Psoas muscle (tissue), 8 donors: Measurements from ENCODE around the gene PRR12. TPM values are rescaled to one million over a fixed set of nuclear protein-coding genes. Genes with fewer than 3 reads are reported as not detected.
A peak's percentile ranks its signal among the peaks of the same experiment; 100 is the strongest.

Source experiments
- ATAC-seq, 4 donors: fragments of 200-7000 bp; cut with Tn5 transposase; one replicate each; pipeline ENCODE4 v1.9.1; 2020; ENCODE audit warnings: moderate library complexity in 3 of 4, mild to moderate bottlenecking in 2 of 4
- DNase-seq, 2 donors: peaks; one replicate each; pipeline ENCODE4 v3.0.0-alpha.2; 2020
- H3K27ac ChIP-seq: fragments of 200-600 bp; one replicate; pipeline ENCODE4 v1.8.0; 2022
- H3K27me3 ChIP-seq, 3 donors: fragments of 200-600 bp in 1 of 3; one replicate each; pipeline versions ENCODE4 v1.6.1 to v1.8.0; 2013 to 2022; ENCODE audit warnings: low read length in 2 of 3, mild to moderate bottlenecking in 2 of 3, moderate library complexity in 1 of 3; ENCODE audit not compliant: insufficient read depth in 3 of 3
- H3K36me3 ChIP-seq, 2 donors: fragments of 200-600 bp in 1 of 2; one replicate each; pipeline versions ENCODE4 v1.6.1 to v1.8.0; 2013 to 2022; ENCODE audit warnings: low read depth in 1 of 2, mild to moderate bottlenecking in 1 of 2, moderate library complexity in 1 of 2; ENCODE audit not compliant: insufficient read depth in 1 of 2
- H3K4me1 ChIP-seq: fragments of 200-600 bp; one replicate; pipeline ENCODE4 v1.8.0; 2022
- H3K4me3 ChIP-seq: fragments of 200-600 bp; one replicate; pipeline ENCODE4 v1.8.0; 2022; ENCODE audit warnings: mild to moderate bottlenecking
- H3K9me3 ChIP-seq: fragments of 200-600 bp; one replicate; pipeline ENCODE4 v1.8.0; 2022
- CTCF ChIP-seq: fragments of 200-600 bp; IDR thresholded peaks from one replicate; pipeline ENCODE4 v1.8.0; 2022; ENCODE audit warnings: antibody characterized with exemption
- WGBS, 3 donors: extraction: QIAGEN DNeasy Blood & Tissue Kit; methylation state at CpG; one replicate each; pipeline versions ENCODE4 v1.1.6 to v1.1.7; 2013; 5-methylcytosine and 5-hydroxymethylcytosine counted together
- intact Hi-C, 2 donors: fragments of 100-400 bp; cut with DNase I; formaldehyde crosslinking; loops; one replicate each; pipeline versions ENCODE4 v1.11.0 to v1.14.2; 2022
- polyA plus RNA-seq, 3 donors: library from polyadenylated mRNA; stranded (reverse); fragments of 200-250 nt; gene quantifications; one replicate each; pipeline ENCODE4 v1.2.3, GENCODE V29; 2013
- total RNA-seq, 4 donors: library from RNA; stranded (reverse); fragmentation: NEBNext Ultra II Directional in 2 of 4; extraction: Animal tissue kit (Norgen Biotek cat#: 25700) in 2 of 4; gene quantifications; one replicate each; pipeline versions ENCODE4 v1.2.1 to v1.2.4, GENCODE V29; 2021 to 2023
- donor health status: healthy with polysubstance abuse.
- donor health status: DM: no; HTN: no; CAD: no; lungs with moderate emphysema.
- donor health status: Bipolar disorder and iron deficiency.
- donor health status: healthy.
- donor health status: DM: yes; HTN: yes; CAD: no.
- donor health status: DM: no; HTN: no; CAD: no.
- donor health status: DM: no; HTN: no; CAD: no.
- donor health status: DM: yes; HTN: yes; CAD: no.

PRR12 gene
- total and polyA plus RNA-seq, 7 donors, result 2.3 to 15.1 (median 7.1) TPM

- ATAC-seq (no peak), DNase-seq (peak; percentile 87 to 93)
- intact Hi-C loops, result loop anchor here (5.0 kb wide), 1 partner anchor 46 kb away; the partner anchor contains the start of gene PRR12 (in 2 of the 2)
- TF ChIP-seq CTCF, result no peak
- H3K4me3 ChIP-seq, result peak overlapping the region; percentile 80
- no peaks in the 10 kb centered on the region for H3K9me3 ChIP-seq
- H3K27me3 ChIP-seq, result peaks cover 0 to 3% (median 0%) of the 10 kb centered on the region in 3 donors
- peak overlapping the region; percentile 98 for H3K27ac ChIP-seq
- H3K36me3 ChIP-seq, result peaks cover 0 to 11% of the 10 kb centered on the region in 2 donors
- H3K4me1 ChIP-seq, result peaks cover 20% of the 10 kb centered on the region
- WGBS, 3 donors, result 18 to 24% (median 20%) methylated on average over 19 of the region's 19 CpGs
Observed at GRCh38 chr19:49637821-49638738, 47.1 kb downstream of the PRR12 start.

DNA sequence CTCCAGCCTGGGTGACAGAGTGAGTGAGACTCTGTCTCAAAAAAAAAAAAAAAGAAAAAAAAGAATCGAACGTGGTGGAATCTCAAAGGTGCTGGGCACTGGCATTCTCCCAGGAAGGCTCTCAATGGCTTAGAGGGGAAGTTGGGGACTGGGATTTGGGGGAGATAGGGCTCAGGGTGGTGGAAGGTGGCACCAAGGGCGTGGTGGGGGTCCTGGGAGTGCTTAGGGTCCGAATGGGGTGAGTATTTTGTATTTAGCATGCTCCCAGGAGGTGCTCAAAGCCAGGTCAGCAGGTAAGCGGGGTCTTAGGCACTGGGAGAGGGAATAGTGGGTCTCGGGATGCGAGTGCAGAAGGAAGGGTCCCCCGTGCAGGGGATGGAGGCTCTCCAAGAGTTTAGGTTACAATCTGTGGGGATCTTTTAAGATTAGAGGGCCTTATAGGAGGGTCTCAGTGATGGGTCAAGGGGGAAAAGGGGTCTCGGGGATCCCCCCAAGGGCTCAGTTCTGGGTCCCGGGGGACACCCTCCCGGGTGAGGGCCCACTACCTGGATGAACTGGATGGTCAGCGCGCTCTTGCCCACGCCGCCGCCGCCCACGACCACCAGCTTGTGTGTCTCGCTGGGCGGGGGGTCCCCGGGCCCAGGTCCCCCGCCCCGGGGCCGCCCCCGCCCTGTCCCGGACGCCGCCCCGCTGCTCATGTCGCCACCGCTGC is 48.6 kb downstream of the PRR12 start:
- Histone ChIP-seq H3K27me3 (no peaks in the 10 kb centered on the region), H3K36me3 (peaks cover 0 to 11% of the 10 kb centered on the region in 2 donors), H3K4me1 (peaks cover 35% of the 10 kb centered on the region), H3K4me3 (peak overlapping the region; percentile 80), H3K27ac (peak overlapping the region; percentile 98), H3K9me3 (no peaks in the 10 kb centered on the region)
- ATAC-seq (no peak), DNase-seq (no peak)
- intact Hi-C loops, result loop anchor here (2.0 to 5.0 kb wide), 3 partner anchors 37 to 187 kb away; partner anchors contain the start of genes PRR12 (in 2 of the 2), ALDH16A1 (in 1 of the 2), PIH1D1 (in 1 of the 2) and PRMT1 (in 1 of the 2)
- WGBS, 3 donors, result 7 to 19% (median 8%) methylated on average over 19 to 31 of the region's 31 CpGs
- TF ChIP-seq CTCF, result no peak

DNA sequence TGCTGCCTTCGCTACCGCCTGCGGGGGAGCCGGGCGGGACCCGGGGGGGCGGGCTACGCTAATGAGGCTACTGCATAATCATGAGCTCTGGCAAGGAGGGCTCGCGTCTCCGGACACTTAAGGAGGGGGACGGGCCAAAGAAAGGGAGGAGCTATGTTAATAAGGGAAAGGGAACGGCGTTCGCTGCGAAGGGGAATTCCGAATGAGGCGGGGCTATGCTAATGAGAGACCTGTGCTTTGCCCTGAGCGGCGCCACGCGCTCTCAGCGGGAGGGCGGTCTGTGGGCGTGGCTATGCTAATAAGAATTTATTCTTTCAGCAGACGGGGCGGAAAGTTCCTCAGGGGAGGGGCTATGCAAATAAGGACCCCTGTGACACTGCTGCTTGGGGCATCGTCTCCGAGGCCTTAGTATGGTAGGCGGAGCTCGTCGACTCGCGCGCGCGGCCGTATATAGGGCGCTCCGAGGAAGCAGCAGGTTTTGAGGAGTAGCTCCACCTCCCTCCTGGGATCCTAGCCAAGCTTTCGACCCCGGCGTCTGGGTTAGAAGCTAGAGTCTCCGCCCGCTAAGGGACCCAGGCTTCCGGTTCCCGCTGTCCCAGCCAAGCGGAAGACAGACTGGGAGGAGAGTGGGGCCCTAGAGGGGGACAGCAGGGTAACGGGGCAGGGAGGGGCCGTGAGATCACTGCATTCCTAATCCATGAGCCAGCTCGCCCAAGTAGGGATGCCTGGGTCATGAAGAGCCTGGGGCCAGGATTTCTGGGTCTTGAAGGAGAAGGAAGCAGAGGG is 49.3 kb downstream of the PRR12 start, which contains the start of gene RRAS:
Gene RRAS, minus strand, starts transcription at position 31 of the 786 bp plus-strand sequence. CDS start 45 bp downstream, outside the sequence.
- H3K4me1 ChIP-seq, result peaks cover 35% of the 10 kb centered on the region
- peak within 1 kb of the TSS; percentile 98 for H3K27ac ChIP-seq
- H3K36me3 ChIP-seq, result peaks cover 0 to 11% of the 10 kb centered on the region in 2 donors
- no peaks in the 10 kb centered on the region for H3K27me3 ChIP-seq
- ATAC-seq (peak; percentile 74 to 81 (median 76)), DNase-seq (peak; percentile 99 to 100)
- no peaks in the 10 kb centered on the region for H3K9me3 ChIP-seq
- H3K4me3 ChIP-seq, result peak within 1 kb of the TSS; percentile 80
- intact Hi-C loops, result loop anchor here (2.0 to 5.0 kb wide), 2 partner anchors 36 to 188 kb away; partner anchors contain the start of genes ALDH16A1 (in 1 of the 2), PIH1D1 (in 1 of the 2) and PRMT1 (in 1 of the 2)
- 0 to 1% (median 0%) methylated on average over 50 to 51 of the region's 51 CpGs for WGBS, 3 donors
- TF ChIP-seq CTCF, result no peak
